GM18861 (cell line): ENCODE results near the gene NPM1.
"Not testable (repeated sequence)": the region's sequence is repeated elsewhere in the genome, so short reads cannot be mapped to it uniquely, and the experiment has no call there.

Experiments
- ATAC-seq: cut with Tn5 transposase; IDR thresholded peaks from one replicate; pipeline ENCODE4 v1.9.1; 2021; ENCODE audit not compliant: unreplicated experiment

The NPM1 gene

GRCh38 chr5:171384999-171385398 lies 2.6 kb upstream of the NPM1 start:
- ATAC-seq: not testable (repeated sequence)

- no peak for ATAC-seq
Measured at GRCh38 chr5:171386006-171386671, 1.5 kb upstream of the NPM1 start.

- ATAC-seq: no peak
Measured at GRCh38 chr5:171386861-171387344, 746 bp upstream of the NPM1 start.

GRCh38 chr5:171387970-171388815 lies 544 bp downstream of the NPM1 start:
- ATAC-seq: no peak

- ATAC-seq: no peak
Measured at GRCh38 chr5:171388816-171389168, 1.1 kb downstream of the NPM1 start.

- no peak for ATAC-seq
Measured at GRCh38 chr5:171390883-171391677, 3.4 kb downstream of the NPM1 start.

- no peak for ATAC-seq
Measured at GRCh38 chr5:171391996-171392577, 4.4 kb downstream of the NPM1 start.

GRCh38 chr5:171392585-171393159 lies 5.0 kb downstream of the NPM1 start:
- ATAC-seq: no peak

GRCh38 chr5:171395042-171395441 lies 7.4 kb downstream of the NPM1 start:
- ATAC-seq: no peak

GRCh38 chr5:171396583-171396982 lies 8.9 kb downstream of the NPM1 start:
- ATAC-seq: not testable (repeated sequence)

- ATAC-seq: no peak
Measured at GRCh38 chr5:171397190-171397589, 9.5 kb downstream of the NPM1 start.

GRCh38 chr5:171397599-171397998 lies 9.9 kb downstream of the NPM1 start:
- ATAC-seq: no peak

- ATAC-seq: not testable (repeated sequence)
Measured at GRCh38 chr5:171398660-171399059, 11.0 kb downstream of the NPM1 start.

GRCh38 chr5:171400169-171400568 lies 12.5 kb downstream of the NPM1 start:
- ATAC-seq: no peak

- no peak for ATAC-seq
Measured at GRCh38 chr5:171401167-171401947, 13.7 kb downstream of the NPM1 start.

- not testable (repeated sequence) for ATAC-seq
Measured at GRCh38 chr5:171402751-171403150, 15.1 kb downstream of the NPM1 start.

- no peak for ATAC-seq
Measured at GRCh38 chr5:171405615-171406014, 18.0 kb downstream of the NPM1 start.

- ATAC-seq: no peak
Measured at GRCh38 chr5:171407234-171407633, 19.6 kb downstream of the NPM1 start.

- ATAC-seq: no peak
Measured at GRCh38 chr5:171409164-171410136, 21.8 kb downstream of the NPM1 start.
